HepG2 (cell line): ENCODE data around the gene BAG5. TPM values are rescaled to one million over a fixed set of nuclear protein-coding genes. Genes with fewer than 3 reads are reported as not detected.
A peak's percentile ranks its signal among the peaks of the same experiment; 100 is the strongest.

ENCODE experiments used
- LRRFIP1 ChIP-seq: sonication (generic); formaldehyde crosslinking; conservative IDR thresholded peaks from 2 replicates; pipeline ENCODE4 v1.4.0; 2020; ENCODE audit warnings: missing genetic modification reagents
- MBD4 ChIP-seq: IDR thresholded peaks from 2 replicates; pipeline ENCODE4 v1.6.1; 2012; ENCODE audit warnings: low read length, inconsistent platforms, borderline replicate concordance
- MIER3 ChIP-seq: IDR thresholded peaks from 2 replicates; pipeline ENCODE4 v1.6.1; 2016; ENCODE audit warnings: missing compliant biosample characterization, borderline replicate concordance
- MTF2 ChIP-seq: sonication (generic); formaldehyde crosslinking; IDR thresholded peaks from 2 replicates; pipeline ENCODE4 v1.5.0; 2020; ENCODE audit warnings: missing genetic modification reagents, borderline replicate concordance
- SATB2 ChIP-seq: sonication (generic); formaldehyde crosslinking; IDR thresholded peaks from 2 replicates; pipeline ENCODE4 v1.5.0; 2020; ENCODE audit warnings: missing genetic modification reagents
- ZNF629 ChIP-seq: sonication (generic); formaldehyde crosslinking; conservative IDR thresholded peaks from 2 replicates; pipeline ENCODE4 v1.5.0; 2020; ENCODE audit warnings: missing genetic modification reagents
- polyA plus RNA-seq, 8 experiments: library from polyadenylated mRNA; depleted of rRNA in 3 of 8; stranded (reverse) in 7 of 8; unstranded in 1 of 8; fragments of >200 nt; fragmentation: Illumina TruSeq in 4 of 8; extraction: Trizol in 4 of 8; gene quantifications; 2 replicates each; pipeline versions ENCODE4 v1.2.1 to v1.2.3, GENCODE V29; 2011 to 2016; ENCODE audit warnings: low read depth in 4 of 8, missing spikeins in 1 of 8, mixed read lengths in 1 of 8; ENCODE audit not compliant: insufficient read depth in 1 of 8
- total RNA-seq, 5 experiments: library from RNA; depleted of rRNA; stranded (reverse); fragments of >200 nt; fragmentation: Illumina TruSeq; extraction: Trizol; gene quantifications; 2 replicates each; pipeline ENCODE4 v1.2.3, GENCODE V29; 2016; ENCODE audit warnings: low read depth in 1 of 5
- TF ChIP-seq, protein P1 (sequence below): sonication (generic); formaldehyde crosslinking; IDR thresholded peaks from 2 replicates; pipeline ENCODE4 v1.5.0; 2020; ENCODE audit warnings: mild to moderate bottlenecking, missing genetic modification reagents, borderline replicate concordance
- TF ChIP-seq, protein P2 (sequence below): sonication (generic); formaldehyde crosslinking; IDR thresholded peaks from 2 replicates; pipeline ENCODE4 v1.4.0; 2020; ENCODE audit warnings: mild to moderate bottlenecking, missing genetic modification reagents

Gene BAG5
- total and polyA plus RNA-seq, 2 of the 13 experiments (the other 11 are each of a cell fraction or from before 2014, with no cell fraction given) = 3.5 to 21.0 TPM

- TF ChIP-seq, protein P1, sequence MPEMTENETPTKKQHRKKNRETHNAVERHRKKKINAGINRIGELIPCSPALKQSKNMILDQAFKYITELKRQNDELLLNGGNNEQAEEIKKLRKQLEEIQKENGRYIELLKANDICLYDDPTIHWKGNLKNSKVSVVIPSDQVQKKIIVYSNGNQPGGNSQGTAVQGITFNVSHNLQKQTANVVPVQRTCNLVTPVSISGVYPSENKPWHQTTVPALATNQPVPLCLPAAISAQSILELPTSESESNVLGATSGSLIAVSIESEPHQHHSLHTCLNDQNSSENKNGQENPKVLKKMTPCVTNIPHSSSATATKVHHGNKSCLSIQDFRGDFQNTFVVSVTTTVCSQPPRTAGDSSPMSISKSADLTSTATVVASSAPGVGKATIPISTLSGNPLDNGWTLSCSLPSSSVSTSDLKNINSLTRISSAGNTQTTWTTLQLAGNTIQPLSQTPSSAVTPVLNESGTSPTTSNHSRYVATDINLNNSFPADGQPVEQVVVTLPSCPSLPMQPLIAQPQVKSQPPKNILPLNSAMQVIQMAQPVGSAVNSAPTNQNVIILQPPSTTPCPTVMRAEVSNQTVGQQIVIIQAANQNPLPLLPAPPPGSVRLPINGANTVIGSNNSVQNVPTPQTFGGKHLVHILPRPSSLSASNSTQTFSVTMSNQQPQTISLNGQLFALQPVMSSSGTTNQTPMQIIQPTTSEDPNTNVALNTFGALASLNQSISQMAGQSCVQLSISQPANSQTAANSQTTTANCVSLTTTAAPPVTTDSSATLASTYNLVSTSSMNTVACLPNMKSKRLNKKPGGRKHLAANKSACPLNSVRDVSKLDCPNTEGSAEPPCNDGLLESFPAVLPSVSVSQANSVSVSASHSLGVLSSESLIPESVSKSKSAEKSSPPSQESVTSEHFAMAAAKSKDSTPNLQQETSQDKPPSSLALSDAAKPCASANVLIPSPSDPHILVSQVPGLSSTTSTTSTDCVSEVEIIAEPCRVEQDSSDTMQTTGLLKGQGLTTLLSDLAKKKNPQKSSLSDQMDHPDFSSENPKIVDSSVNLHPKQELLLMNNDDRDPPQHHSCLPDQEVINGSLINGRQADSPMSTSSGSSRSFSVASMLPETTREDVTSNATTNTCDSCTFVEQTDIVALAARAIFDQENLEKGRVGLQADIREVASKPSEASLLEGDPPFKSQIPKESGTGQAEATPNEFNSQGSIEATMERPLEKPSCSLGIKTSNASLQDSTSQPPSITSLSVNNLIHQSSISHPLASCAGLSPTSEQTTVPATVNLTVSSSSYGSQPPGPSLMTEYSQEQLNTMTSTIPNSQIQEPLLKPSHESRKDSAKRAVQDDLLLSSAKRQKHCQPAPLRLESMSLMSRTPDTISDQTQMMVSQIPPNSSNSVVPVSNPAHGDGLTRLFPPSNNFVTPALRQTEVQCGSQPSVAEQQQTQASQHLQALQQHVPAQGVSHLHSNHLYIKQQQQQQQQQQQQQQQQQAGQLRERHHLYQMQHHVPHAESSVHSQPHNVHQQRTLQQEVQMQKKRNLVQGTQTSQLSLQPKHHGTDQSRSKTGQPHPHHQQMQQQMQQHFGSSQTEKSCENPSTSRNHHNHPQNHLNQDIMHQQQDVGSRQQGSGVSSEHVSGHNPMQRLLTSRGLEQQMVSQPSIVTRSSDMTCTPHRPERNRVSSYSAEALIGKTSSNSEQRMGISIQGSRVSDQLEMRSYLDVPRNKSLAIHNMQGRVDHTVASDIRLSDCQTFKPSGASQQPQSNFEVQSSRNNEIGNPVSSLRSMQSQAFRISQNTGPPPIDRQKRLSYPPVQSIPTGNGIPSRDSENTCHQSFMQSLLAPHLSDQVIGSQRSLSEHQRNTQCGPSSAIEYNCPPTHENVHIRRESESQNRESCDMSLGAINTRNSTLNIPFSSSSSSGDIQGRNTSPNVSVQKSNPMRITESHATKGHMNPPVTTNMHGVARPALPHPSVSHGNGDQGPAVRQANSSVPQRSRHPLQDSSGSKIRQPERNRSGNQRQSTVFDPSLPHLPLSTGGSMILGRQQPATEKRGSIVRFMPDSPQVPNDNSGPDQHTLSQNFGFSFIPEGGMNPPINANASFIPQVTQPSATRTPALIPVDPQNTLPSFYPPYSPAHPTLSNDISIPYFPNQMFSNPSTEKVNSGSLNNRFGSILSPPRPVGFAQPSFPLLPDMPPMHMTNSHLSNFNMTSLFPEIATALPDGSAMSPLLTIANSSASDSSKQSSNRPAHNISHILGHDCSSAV = no peak
- TF ChIP-seq LRRFIP1 (no peak), SATB2 (no peak), MBD4 (no peak), MTF2 (CRISPR knock-in tag) (0 out of 2 replicates have a peak, but pooled peaks have one; percentile 13), MIER3 (no peak), ZNF629 (CRISPR knock-in tag) (no peak)
- TF ChIP-seq, protein P2, sequence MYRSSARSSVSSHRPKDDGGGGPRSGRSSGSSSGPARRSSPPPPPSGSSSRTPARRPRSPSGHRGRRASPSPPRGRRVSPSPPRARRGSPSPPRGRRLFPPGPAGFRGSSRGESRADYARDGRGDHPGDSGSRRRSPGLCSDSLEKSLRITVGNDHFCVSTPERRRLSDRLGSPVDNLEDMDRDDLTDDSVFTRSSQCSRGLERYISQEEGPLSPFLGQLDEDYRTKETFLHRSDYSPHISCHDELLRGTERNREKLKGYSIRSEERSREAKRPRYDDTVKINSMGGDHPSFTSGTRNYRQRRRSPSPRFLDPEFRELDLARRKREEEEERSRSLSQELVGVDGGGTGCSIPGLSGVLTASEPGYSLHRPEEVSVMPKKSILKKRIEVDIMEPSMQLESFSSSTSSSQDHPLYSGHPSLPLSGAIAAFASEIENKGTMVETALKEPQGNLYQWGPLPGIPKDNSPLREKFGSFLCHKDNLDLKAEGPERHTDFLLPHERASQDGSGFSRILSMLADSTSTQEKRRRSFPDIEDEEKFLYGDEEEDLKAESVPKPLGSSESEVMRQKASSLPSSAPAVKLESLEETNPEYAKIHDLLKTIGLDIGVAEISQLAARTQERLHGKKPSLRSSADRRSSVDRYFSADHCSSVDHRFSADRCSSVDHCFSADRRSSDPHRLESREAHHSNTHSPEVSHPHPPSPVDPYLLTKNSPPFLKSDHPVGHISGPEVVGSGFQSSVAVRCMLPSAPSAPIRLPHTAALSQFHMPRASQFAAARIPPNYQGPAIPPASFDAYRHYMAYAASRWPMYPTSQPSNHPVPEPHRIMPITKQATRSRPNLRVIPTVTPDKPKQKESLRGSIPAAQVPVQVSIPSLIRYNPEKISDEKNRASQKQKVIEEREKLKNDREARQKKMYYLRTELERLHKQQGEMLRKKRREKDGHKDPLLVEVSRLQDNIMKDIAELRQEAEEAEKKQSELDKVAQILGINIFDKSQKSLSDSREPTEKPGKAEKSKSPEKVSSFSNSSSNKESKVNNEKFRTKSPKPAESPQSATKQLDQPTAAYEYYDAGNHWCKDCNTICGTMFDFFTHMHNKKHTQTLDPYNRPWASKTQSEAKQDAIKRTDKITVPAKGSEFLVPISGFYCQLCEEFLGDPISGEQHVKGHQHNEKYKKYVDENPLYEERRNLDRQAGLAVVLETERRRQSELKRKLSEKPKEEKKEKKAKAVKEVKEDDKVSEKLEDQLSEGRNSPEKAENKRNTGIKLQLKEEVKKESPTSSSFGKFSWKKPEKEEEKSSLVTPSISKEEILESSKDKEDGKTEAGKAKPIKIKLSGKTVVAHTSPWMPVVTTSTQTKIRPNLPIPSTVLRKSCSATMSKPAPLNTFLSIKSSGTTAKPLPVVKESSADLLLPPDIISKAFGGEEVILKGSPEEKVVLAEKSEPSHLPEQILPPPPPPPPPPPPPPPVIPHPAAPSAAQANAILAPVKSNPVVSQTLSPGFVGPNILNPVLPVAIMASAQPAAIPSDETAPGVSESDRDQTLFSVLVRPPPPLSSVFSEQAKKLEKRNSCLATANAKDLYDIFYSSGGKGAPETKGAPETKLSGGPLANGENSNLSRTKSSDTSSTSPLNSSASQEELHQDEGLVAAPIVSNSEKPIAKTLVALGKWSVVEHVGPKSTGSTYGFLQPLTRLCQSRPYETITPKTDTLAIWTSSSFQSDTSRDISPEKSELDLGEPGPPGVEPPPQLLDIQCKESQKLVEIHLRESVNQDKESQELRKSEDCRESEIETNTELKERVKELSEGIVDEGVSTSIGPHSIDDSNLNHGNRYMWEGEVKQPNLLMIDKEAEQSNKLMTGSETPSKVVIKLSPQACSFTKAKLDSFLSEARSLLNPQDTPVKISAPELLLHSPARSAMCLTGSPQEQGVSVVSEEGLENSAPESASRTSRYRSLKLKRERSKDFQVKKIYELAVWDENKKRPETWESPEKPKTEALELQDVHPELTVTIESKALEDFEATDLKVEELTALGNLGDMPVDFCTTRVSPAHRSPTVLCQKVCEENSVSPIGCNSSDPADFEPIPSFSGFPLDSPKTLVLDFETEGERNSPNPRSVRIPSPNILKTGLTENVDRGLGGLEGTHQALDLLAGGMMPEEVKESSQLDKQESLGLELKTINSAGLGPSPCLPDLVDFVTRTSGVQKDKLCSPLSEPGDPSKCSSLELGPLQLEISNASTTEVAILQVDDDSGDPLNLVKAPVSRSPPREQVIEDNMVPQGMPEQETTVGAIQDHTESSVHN (CRISPR knock-in tag) = no peak
Measured at GRCh38 chr14:103529383-103530365, 32.8 kb downstream of the BAG5 start (continued).
